Stimulated activated CD4-positive, alpha-beta T cell treated with anti-CD3 and anti-CD28 coated beads, Interleukin-4, amount 100 ng/mL, for 1 hour (primary cell): ENCODE results near the gene TENT4A.
"Not testable (repeated sequence)": the region's sequence is repeated elsewhere in the genome, so short reads cannot be mapped to it uniquely, and the experiment has no call there.

ENCODE experiments used
- DNase-seq: peaks from one replicate; pipeline ENCODE4 v3.0.0-alpha.2; 2020

TENT4A gene

DNA sequence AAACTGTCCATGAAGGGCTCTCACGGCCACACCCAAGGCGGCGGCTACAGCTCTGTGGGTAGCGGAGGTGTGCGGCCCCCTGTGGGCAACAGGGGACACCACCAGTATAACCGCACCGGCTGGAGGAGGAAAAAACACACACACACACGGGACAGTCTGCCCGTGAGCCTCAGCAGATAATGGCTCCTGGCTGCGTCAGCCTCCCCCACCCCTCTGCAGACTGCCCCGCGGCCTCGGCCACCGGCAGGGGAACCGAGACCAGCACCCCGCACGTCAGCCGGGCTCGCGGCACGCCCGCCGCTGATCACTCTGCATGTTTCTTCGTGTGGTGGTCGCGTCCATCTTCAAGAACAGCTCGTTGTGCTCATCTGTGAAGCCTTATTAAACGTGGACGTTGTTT, 41.5 kb downstream of the TENT4A start:
- DNase-seq = no peak

DNA sequence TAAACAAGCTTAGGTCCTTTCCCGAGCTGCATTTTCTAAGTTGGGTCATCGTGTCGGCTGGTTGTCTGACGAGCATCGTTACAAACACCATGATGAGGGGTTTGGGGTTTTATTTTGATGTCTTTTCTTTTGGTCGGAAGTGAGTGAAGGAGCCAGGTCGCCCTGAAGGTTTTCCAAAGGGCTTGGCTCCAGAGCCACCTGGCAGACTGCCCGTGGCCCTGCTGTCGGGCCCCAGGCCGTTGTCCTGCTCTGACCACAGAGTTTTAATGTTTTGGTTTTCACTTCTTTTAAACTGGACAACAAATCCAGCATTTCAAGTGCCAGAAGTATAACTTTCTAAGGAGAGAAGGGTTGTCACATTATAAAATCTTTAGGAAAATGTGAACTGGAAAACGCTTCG, 42.3 kb downstream of the TENT4A start:
- DNase-seq = no peak

- no peak for DNase-seq
Measured at GRCh38 chr5:6755941-6756340, 42.7 kb downstream of the TENT4A start.

GRCh38 chr5:6757414-6757969, 44.3 kb downstream of the TENT4A start:
- DNase-seq = no peak

- no peak for DNase-seq
Measured at GRCh38 chr5:6758236-6758635, 45.0 kb downstream of the TENT4A start.

- DNase-seq = no peak
Measured at GRCh38 chr5:6758706-6759105, 45.5 kb downstream of the TENT4A start.

GRCh38 chr5:6759401-6759800, 46.2 kb downstream of the TENT4A start:
- DNase-seq = no peak

GRCh38 chr5:6759983-6760382, 46.8 kb downstream of the TENT4A start:
- DNase-seq = no peak

- no peak for DNase-seq
Measured at GRCh38 chr5:6760686-6761085, 47.5 kb downstream of the TENT4A start.

DNA sequence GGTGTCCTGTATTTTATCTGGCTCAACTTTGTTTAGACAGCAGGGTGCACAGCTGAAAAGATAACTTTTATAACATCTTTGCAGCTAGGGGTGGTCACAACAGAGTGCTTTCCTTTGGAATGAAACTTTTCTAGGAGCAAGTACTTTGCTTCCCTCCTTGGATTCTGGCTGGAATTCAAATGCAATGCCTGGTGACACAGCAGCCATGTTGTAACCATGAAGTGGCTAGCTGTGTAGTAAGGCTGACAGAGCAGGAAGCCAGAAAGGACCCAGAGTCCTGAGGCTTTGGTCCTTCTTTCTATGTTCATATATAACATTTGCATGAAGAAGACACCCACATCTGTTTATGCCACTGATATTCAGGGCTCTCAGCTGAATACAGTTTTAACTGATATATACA, 48.1 kb downstream of the TENT4A start:
- no peak for DNase-seq

DNA sequence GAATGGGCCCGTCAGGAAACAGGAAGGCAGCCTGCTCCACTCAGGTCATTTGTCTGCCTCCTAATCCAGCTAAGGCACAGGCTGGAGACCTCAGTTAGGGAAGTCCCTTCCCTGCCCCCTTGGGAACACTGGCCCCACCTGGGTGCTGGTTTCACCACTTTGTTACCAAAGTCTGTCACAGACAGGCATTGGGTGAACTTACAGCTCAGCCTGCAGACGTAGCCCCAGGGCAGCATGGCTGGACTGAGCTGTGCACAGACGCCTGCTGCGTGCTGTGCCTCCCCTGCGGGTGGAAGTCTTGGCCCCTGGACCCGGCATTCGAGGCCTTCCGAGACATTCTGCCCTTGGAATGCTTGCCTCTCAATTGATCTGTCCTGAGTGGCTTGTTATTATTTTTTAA, 48.9 kb downstream of the TENT4A start:
- DNase-seq = no peak

GRCh38 chr5:6762697-6763096, 49.5 kb downstream of the TENT4A start:
- no peak for DNase-seq

DNA sequence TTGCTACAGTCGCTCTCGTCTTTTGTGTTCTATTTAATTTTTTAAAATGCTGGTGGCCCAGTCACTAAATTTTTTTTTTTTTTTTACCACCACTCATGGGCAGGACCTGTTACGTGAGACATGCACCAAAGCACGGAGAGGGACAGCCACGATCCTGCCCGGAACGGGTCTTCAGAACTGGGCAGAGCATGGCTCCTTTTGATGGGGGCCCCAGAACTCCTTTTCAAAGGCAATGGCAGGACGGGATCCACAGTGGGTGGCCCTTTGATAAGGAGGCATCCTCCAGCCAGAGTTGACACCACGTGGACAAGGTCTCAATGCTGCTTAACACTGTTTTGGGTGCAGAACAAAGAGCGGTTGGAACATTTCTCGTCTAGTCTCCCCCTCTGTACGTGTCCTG, 50.0 kb downstream of the TENT4A start:
- no peak for DNase-seq

GRCh38 chr5:6765612-6766525, 52.6 kb downstream of the TENT4A start:
- peak; percentile 62 for DNase-seq

GRCh38 chr5:6766604-6767093, 53.4 kb downstream of the TENT4A start:
- peak; percentile 55 for DNase-seq

GRCh38 chr5:6767481-6768063, 54.3 kb downstream of the TENT4A start:
- no peak for DNase-seq

DNA sequence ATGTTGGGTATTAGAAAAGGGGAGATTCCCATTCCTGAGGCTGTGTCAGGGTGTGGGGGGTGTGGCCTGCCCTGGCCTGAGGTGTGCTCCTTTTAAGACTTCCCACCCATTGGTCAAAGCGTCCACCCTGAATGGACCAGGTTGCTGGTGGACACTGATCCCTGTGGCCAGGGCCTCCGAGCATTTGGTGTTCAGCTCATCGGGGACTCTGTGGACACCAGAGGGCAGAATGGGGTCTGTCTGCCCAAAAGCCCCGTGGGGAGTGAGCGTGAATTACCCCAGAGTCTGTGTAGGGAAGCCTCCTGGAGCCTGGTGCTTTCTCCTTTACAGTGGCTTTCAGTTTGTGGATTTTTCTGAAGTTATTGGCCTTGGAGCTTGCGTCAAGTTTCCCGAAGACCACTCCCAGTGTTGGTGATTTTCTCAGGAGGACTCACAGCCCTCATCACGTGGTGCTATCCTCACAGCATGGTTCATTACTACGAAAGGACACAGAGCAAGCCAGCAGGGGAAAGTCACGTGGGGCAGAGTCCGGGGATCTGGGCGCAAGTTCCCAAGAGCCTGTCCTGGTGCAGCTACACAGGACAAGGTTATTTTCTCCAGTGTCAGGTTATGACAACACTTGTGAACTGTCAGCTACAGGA, 55.5 kb downstream of the TENT4A start:
- DNase-seq = no peak

DNA sequence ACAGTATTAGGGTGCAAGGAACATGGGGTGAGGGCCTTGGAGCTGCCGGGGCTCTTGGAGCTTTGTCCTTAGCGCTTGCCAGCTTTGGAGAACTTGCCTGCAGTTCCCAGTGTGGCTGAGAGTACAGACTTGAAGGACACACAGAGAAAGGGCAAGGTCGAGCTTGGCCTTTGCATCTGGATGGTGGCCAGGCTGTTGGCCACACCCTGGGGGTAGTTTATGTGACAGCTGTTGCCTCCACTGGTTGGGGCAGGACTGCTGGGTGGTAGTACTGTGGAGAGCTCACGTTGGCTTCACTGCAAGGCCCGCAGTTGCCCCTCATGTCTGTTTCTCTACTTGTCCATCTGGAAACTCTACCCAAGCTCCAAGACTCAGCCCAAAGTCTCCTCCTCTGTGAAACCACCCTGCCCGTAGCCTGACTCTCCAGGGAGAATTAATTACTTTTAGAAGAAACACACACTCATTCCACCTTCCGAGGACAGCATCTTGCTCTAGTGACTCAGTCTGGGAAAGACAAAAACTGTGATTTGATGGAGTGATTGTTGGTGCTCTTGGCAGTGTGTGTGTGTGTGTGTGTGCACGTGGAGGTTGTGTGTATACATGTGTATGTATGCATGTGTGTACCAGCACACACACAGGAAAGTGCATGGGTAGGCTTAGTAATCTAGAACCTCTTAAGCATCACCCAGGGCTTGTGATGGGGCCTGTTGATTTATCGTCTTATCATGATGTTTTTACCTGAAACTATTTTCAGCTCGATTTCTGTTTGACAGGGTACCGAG, 57.8 kb downstream of the TENT4A start:
- DNase-seq = no peak

DNA sequence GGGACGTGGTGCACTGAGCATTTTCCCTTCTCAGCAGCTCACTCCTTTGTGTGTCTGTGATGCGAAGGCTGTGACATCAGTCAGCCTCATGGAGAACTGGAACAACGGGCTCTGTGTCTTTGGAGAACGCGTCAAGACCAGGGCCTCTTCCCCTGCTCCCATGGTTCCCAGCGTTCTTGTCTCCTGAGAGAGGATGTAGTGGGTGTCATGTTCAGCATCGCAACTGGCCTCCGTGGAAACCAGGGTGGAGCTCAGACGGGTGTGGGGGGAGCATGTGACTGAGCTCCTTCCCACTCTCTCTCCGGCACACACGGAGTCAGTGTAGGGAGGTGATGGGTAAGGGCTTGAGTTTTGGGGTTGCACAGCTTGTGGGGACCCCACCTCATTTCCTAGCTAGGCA, 59.7 kb downstream of the TENT4A start:
- DNase-seq = no peak

DNA sequence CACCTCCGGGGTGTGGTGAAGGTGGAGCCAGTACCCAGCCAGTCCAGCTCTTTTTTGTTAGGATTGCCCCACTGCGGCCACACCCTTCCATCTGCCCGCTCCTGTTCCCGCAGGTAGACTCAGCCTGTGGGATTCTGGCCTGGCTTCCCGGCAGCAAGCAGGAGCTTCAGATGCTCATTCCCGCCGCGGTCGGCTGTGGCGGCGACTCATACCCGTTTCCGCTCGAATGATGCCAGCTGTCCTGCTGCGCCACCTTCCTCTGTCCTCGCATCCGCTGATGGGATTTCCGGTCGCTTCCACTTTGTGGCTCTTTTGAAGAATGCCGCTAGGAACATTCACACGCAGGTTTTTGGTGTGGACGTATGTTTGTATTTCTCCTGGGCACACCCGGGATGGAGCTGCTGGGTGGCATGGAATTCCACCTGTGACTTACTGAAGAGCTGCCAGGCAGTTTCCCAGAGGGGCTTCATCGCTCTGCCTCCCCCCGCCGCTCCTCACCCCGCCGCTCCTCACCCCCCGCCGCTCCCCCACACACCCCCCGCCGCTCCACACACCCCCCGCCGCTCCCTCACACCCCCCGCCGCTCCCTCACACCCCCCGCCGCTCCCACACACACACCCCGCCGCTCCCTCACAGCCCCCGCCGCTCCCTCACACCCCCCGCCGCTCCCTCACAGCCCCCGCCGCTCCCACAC, 60.3 kb downstream of the TENT4A start:
- DNase-seq = no peak

DNA sequence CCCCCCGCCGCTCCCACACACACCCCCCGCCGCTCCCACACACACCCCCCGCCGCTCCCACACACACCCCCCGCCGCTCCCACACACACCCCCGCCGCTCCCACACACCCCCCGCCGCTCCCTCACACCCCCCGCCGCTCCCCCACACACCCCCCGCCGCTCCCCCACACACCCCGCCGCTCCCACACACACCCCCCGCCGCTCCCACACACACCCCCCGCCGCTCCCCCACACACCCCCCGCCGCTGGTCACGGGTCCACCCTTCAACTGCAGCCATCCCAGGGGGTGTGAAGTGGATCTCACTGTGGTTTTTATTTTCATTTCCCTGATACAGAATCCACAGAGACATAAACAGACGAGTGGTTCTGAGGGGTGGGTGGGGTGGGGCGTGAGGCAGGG, 61.0 kb downstream of the TENT4A start:
- DNase-seq = not testable (repeated sequence)

- DNase-seq = no peak
Measured at GRCh38 chr5:6774721-6775204, 61.5 kb downstream of the TENT4A start.
